Ectodermal cell (in vitro differentiated cells): ENCODE data around the gene PRDX2.
A peak's percentile ranks its signal among the peaks of the same experiment; 100 is the strongest.

Experiments used
- H3K27ac ChIP-seq: 2 replicates; pipeline ENCODE4 v1.7.0; 2013; ENCODE audit warnings: mild to moderate bottlenecking, low read depth, low read length; ENCODE audit not compliant: insufficient read depth, poor library complexity, severe bottlenecking
- H3K27me3 ChIP-seq: 2 replicates; pipeline ENCODE4 v1.7.0; 2013; ENCODE audit warnings: mild to moderate bottlenecking, low read length; ENCODE audit not compliant: insufficient read depth, control insufficient read depth, poor library complexity, severe bottlenecking
- H3K36me3 ChIP-seq: one replicate; pipeline ENCODE4 v1.7.0; 2013; ENCODE audit warnings: low read length; ENCODE audit not compliant: control insufficient read depth, insufficient read depth
- H3K4me1 ChIP-seq: one replicate; pipeline ENCODE4 v1.7.0; 2013; ENCODE audit warnings: low read length; ENCODE audit not compliant: control insufficient read depth, insufficient read depth
- H3K4me3 ChIP-seq: 2 replicates; pipeline ENCODE4 v1.7.0; 2013; ENCODE audit warnings: low read depth, low read length, control low read depth; ENCODE audit not compliant: insufficient read depth
- H3K9me3 ChIP-seq: 2 replicates; pipeline ENCODE4 v1.7.0; 2013; ENCODE audit warnings: mild to moderate bottlenecking, low read length, moderate library complexity; ENCODE audit not compliant: control insufficient read depth
- WGBS, 2 experiments: methylation state at CpG; one replicate each; pipeline ENCODE4 v1.1.7; 2013; ENCODE audit warnings: missing lambda C conversion rate in 2 of 2; 5-methylcytosine and 5-hydroxymethylcytosine counted together

The PRDX2 gene

GRCh38 chr19:12786141-12786870, 15.3 kb downstream of the PRDX2 start:
- Histone ChIP-seq H3K4me1 (peaks cover 27% of the 10 kb centered on the region), H3K27ac (no peak overlapping the region), H3K4me3 (no peak overlapping the region), H3K9me3 (no peaks in the 10 kb centered on the region), H3K36me3 (no peaks in the 10 kb centered on the region), H3K27me3 (peaks cover 11% of the 10 kb centered on the region)
- WGBS, 2 experiments = 87% methylated on average over 18 of the region's 18 CpGs

- H3K36me3 ChIP-seq = no peaks in the 10 kb centered on the region
- no peak overlapping the region for H3K27ac ChIP-seq
- H3K27me3 ChIP-seq = peaks cover 4% of the 10 kb centered on the region
- WGBS, 2 experiments = 87 to 89% methylated on average over 4 of the region's 4 CpGs
- no peaks in the 10 kb centered on the region for H3K9me3 ChIP-seq
- no peak overlapping the region for H3K4me3 ChIP-seq
- H3K4me1 ChIP-seq = peaks cover 27% of the 10 kb centered on the region
Measured at GRCh38 chr19:12785431-12786031, 16.1 kb downstream of the PRDX2 start.

DNA sequence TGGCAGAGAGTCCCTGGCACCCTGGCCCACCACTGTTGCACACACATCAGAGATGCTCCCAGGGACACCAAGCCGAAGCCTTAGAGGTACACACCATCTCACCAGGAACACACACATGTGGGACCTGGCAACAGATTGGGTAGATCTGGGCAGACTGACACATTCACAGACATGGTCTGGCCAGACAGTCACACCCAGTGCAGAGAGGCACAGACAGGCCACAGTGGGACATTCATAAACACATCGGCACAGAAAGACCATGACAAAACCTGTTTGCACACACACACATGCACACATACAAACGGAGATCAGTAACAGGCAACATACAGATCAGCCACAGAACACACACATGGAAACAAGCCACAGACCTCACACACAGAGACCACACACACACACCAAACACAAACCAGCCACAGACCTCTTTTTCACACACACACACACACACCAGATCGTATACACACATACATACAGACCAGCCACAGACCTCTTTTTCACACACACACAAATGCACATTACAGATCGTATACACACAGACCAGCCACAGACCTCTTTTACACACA, 16.6 kb downstream of the PRDX2 start:
- H3K4me1 ChIP-seq = peaks cover 27% of the 10 kb centered on the region
- 83 to 91% methylated on average over 5 of the region's 5 CpGs for WGBS, 2 experiments
- no peaks in the 10 kb centered on the region for H3K9me3 ChIP-seq
- H3K4me3 ChIP-seq = no peak overlapping the region
- H3K27me3 ChIP-seq = no peaks in the 10 kb centered on the region
- no peaks in the 10 kb centered on the region for H3K36me3 ChIP-seq
- H3K27ac ChIP-seq = no peak overlapping the region

DNA sequence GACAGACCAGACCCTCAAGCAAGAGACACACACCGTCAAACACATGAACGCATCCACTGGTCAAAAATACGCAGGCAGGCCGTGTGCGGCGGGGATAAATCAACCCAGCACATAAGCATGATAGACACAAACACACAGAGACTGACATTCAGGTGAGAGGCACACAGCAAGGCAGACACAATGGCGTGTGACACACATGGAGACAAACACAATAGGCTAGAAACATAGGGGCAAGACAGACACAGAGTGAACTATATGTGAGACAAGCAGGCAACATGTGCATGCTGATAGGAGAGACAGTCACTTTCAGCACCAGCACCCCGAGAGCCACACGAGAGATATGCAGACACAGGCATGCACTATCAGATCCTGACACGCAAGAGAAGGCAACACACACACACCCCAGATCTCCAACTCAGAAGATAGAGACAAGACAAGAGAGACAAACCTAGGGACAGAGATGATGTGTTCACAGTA, 17.2 kb downstream of the PRDX2 start:
- WGBS, 2 experiments = 90 to 94% methylated on average over 10 of the region's 10 CpGs
- Histone ChIP-seq H3K27ac (no peak overlapping the region), H3K9me3 (no peaks in the 10 kb centered on the region)

DNA sequence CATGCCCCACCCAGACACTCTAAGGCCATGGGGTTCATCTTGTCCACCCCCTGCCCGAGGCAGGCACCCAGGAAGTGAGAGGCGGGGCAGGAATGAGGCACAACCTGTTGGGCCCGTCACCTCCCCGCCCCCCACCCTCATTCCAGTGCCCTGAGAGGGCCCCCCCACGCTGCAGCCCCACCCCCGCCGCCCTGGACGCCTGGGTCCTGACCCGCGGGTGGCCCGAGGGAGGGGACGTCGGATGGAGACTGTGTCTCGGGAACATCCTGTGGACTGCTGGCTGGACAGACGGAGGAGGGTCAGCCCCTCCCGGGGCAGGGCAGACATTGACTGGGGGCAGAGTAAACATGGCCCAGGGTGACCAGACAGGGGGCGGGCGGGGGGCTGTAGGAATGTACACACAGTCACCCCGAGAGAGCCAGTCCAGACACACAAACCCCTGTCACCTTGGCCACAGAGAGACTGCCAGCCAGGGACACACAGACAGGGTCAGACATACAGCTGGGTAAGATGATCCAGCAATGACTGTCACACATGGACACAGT, 17.7 kb downstream of the PRDX2 start:
- 58 to 59% methylated on average over 18 to 19 of the region's 19 CpGs for WGBS, 2 experiments
- no peaks in the 10 kb centered on the region for H3K9me3 ChIP-seq
- H3K4me3 ChIP-seq = no peak overlapping the region
- H3K4me1 ChIP-seq = peaks cover 29% of the 10 kb centered on the region
- no peaks in the 10 kb centered on the region for H3K27me3 ChIP-seq
- H3K27ac ChIP-seq = no peak overlapping the region
- H3K36me3 ChIP-seq = no peaks in the 10 kb centered on the region

More for the DNA sequence above, 17.2 kb downstream of the PRDX2 start:
- Histone ChIP-seq H3K27me3 (no peaks in the 10 kb centered on the region), H3K4me1 (peaks cover 29% of the 10 kb centered on the region), H3K36me3 (no peaks in the 10 kb centered on the region), H3K4me3 (no peak overlapping the region)

- Histone ChIP-seq H3K36me3 (no peaks in the 10 kb centered on the region), H3K27ac (no peak overlapping the region), H3K9me3 (no peaks in the 10 kb centered on the region), H3K4me1 (peaks cover 29% of the 10 kb centered on the region), H3K27me3 (peaks cover 4% of the 10 kb centered on the region), H3K4me3 (peak overlapping the region; percentile 52)
- WGBS, 2 experiments = 17 to 23% methylated on average over 15 of the region's 16 CpGs
Measured at GRCh38 chr19:12783291-12783848, 18.2 kb downstream of the PRDX2 start.

GRCh38 chr19:12782424-12783290, 18.9 kb downstream of the PRDX2 start:
- peaks cover 24% of the 10 kb centered on the region for H3K4me1 ChIP-seq

GRCh38 chr19:12782174-12782423, 19.5 kb downstream of the PRDX2 start:
- H3K4me1 ChIP-seq = peaks cover 24% of the 10 kb centered on the region
- no peak overlapping the region for H3K27ac ChIP-seq
- 67 to 68% methylated on average over 12 of the region's 12 CpGs for WGBS, 2 experiments
- H3K36me3 ChIP-seq = no peaks in the 10 kb centered on the region
- no peaks in the 10 kb centered on the region for H3K9me3 ChIP-seq
- H3K4me3 ChIP-seq = peak overlapping the region; percentile 52
- H3K27me3 ChIP-seq = peaks cover 4% of the 10 kb centered on the region

More at GRCh38 chr19:12782424-12783290, 18.9 kb downstream of the PRDX2 start:
- H3K9me3 ChIP-seq = no peaks in the 10 kb centered on the region
- peaks cover 4% of the 10 kb centered on the region for H3K27me3 ChIP-seq
- WGBS, 2 experiments = 3% methylated on average over 88 of the region's 88 CpGs
- H3K4me3 ChIP-seq = peak overlapping the region; percentile 52
- no peak overlapping the region for H3K27ac ChIP-seq
- no peaks in the 10 kb centered on the region for H3K36me3 ChIP-seq

DNA sequence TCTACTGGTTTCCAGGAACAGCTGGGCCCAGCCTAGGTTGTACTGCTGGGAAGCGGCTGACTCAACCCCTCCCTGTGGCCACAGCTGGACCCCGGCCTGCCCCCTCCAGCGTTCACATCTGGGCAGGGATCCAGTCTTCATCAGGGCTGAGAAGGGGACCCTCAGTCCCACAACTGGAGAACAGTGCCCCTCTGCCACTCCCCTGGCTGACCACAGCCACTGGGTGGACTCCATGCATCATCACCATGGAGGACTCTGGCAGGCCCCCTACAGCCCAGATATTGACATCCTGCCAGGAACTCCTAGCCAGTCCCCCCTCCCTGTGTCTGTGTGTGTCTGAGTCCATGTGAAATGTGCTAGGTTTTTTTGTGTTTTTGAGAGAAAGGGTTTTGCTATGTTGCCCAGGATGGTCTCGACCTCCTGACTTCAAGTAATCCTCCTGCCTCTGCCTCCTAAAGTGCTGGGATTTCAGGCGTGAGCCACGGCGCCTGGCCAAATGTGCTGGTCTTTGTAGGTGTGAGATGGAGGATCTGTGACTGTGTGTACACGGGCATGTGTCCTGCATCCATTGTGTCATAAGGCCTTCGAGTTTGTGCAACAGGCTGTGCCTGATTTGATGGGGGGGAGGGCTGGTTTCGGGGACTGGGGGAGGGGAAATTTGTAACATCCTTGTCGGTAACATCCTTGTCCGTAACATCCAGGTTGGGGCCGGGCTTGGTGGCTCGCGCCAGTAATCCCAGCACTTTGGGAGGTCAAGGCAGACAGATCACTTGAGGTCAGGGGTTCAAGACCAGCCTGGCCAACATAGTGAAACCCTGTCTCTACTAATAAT, 22.2 kb downstream of the PRDX2 start:
- 75% methylated on average over 15 of the region's 15 CpGs for WGBS, 2 experiments
- peaks cover 28% of the 10 kb centered on the region for H3K4me1 ChIP-seq
- H3K4me3 ChIP-seq = no peak overlapping the region
- peaks cover 11% of the 10 kb centered on the region for H3K27me3 ChIP-seq
- H3K9me3 ChIP-seq = no peaks in the 10 kb centered on the region
- no peaks in the 10 kb centered on the region for H3K36me3 ChIP-seq
- H3K27ac ChIP-seq = no peak overlapping the region
